ENCODE results near the gene MRPS23. TPM values are rescaled to one million over a fixed set of nuclear protein-coding genes. Genes with fewer than 3 reads are reported as not detected.

MRPS23 gene
- total RNA-seq, 1 experiment from 2014 or later, result 52.0 TPM

GRCh38 chr17:57870283-57870635, 20.4 kb upstream of the MRPS23 start:
- Histone ChIP-seq H3K36me3 (peaks cover 75% of the 10 kb centered on the region), H3K9me3 (peaks cover 4% of the 10 kb centered on the region; the same call in 1 of the 2 replicates), H3K27me3 (no peaks in the 10 kb centered on the region), H3K4me3 (no peak overlapping the region)
- DNase-seq, result no peak

DNA sequence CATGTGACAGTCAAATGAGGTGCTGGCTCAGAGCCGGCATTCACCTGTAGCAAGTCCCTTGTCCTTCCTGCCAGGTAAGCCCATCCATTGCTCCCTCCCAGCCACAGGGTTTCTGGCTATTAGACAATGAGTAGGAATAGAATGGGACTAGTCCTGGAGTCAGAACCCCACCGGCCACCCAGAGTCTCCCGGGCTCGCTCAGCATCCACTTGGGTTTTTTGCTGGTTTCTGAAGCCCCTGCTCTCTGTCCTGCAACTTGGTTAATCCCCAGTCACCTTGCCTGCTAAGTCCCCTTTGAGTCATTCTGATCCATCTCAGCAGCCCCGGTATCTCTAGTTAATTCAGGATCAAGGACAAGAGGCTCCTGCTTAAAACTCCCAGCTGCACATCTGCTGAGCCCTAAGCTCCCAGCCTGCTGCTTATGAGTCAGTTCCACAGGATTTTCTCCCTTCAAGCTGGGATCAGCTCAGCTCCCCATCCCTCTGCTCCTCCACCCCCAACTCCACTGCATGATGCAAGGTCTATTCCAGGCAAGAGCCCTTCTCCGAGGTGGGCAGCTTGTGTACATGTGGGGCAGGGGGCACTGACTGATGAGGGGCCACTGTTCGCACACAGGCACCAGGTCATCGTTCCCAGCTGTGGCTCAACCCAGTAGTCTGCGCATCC, 19.9 kb upstream of the MRPS23 start:
- peak; percentile 66 for DNase-seq
- Histone ChIP-seq H3K27me3 (no peaks in the 10 kb centered on the region), H3K36me3 (peaks cover 80% of the 10 kb centered on the region)

GRCh38 chr17:57868910-57869616, 19.2 kb upstream of the MRPS23 start:
- Histone ChIP-seq H3K4me3 (no peak overlapping the region), H3K27me3 (no peaks in the 10 kb centered on the region), H3K36me3 (peaks cover 80% of the 10 kb centered on the region), H3K9me3 (peaks cover 4% of the 10 kb centered on the region; the same call in 1 of the 2 replicates)
- DNase-seq, result no peak

More for the DNA sequence above, 19.9 kb upstream of the MRPS23 start:
- Histone ChIP-seq H3K9me3 (peaks cover 4% of the 10 kb centered on the region; the same call in 1 of the 2 replicates), H3K4me3 (no peak overlapping the region)

DNA sequence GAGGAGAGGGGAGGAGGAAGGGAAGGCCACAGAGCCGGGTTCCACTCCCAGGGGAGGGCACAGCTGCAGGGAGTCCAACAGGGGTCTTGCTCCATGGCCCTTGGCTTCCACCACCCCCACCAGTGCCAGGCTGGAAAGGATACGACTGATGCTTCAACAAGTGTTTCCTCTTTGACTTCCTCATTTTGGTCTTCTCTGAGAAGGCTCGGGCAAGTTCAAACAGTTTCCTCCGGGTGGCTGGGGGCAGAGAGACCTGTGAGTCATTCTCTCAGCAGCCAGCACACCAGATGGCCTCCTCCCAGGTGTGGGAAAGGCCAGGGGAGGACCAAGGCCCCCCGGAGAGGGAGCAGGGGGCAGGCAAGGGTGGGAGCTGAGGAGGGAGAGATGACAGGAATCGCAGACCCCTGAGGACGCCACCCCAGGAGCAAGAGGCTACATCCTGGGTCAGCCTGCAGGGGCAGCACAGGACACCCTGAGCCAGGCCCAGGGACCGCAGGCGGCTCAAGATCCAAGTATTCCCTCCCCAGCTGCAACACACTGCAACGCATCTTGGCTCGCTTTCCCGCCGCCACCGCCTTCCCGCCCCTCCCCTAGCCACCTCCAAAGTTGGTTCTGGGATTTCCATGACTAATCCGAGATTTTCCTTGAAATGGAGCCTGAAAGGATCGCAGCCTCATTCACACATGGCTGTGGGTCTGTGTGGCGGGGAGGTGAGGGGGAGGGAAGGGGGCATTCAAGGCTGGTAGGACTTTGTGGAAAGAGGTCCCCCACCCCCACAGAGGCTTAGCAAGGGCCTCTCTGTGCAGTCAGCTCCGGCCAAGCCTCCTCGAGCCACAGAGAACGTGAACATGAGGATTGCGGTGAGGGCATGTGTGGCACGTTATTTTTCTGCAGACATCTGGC, 18.4 kb upstream of the MRPS23 start:
- peaks cover 74% of the 10 kb centered on the region for H3K36me3 ChIP-seq
- H3K9me3 ChIP-seq, result peaks cover 4% of the 10 kb centered on the region; the same call in 1 of the 2 replicates
- H3K27me3 ChIP-seq, result no peaks in the 10 kb centered on the region
- peak; percentile 98 for DNase-seq
- H3K4me3 ChIP-seq, result no peak overlapping the region

DNA sequence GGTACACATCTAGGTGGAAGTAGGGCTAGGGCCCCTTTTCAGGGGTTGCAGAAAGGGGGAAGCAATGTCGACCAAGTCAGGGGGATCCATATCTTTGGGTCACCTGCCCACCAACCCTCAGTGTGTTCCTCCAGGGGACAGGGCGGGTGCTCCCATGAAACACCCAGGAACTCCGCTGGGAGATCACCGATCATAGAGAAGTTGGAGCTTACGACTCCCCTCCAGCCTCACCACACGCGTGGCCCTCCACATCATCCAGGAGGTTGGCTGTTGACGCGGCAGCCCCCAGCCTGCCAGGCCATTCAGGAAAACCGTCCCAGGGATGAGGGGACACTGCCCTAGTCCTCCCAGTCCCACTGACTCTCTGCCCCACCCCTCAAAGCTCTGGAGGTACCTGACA, 17.3 kb upstream of the MRPS23 start:
- H3K36me3 ChIP-seq, result peaks cover 67% of the 10 kb centered on the region
- DNase-seq, result no peak
- peaks cover 4% of the 10 kb centered on the region; the same call in 1 of the 2 replicates for H3K9me3 ChIP-seq
- H3K27me3 ChIP-seq, result no peaks in the 10 kb centered on the region
- H3K4me3 ChIP-seq, result no peak overlapping the region

DNA sequence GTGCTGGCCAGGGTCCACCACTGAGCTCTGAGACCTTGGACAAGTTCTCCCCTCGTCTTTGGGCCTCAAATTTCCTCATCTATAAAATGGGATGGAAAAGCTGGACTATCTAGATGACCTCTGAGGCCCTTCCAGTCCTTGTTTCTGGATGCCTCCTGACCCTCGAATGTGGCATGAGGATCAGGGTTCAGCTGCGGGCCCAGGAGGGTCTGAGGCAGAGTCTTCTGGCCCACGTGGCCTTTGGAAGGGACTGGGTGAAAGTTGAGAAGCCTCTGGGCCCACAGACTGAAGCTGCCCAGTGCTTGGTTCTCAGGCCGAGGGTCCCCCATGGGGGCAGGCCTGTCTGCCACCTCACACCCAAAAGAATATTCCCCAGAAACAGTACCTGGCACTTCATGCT, 16.9 kb upstream of the MRPS23 start:
- H3K36me3 ChIP-seq, result peaks cover 63% of the 10 kb centered on the region
- H3K27me3 ChIP-seq, result no peaks in the 10 kb centered on the region
- H3K4me3 ChIP-seq, result no peak overlapping the region
- peaks cover 4% of the 10 kb centered on the region; the same call in 1 of the 2 replicates for H3K9me3 ChIP-seq
- no peak for DNase-seq

DNA sequence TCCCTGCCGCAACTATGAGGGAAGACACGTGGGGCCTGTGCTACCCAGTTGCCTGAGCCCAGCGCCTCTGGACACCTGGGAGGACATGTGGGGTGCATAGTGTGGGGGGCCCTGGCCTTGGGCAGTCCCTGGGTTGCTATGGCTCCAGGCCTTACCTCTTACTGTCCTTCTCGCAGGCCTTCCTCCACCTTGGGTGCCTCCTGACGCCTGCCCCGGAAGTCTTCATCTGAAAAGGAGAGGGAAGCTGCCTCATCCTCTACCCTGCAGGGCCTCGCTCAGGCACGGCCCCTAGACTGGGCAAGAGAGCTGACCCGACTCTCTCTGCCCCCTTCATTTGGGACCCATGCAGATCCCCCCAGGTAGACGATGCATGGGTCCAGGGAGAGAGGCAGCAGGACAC, 16.5 kb upstream of the MRPS23 start:
- Histone ChIP-seq H3K4me3 (no peak overlapping the region), H3K27me3 (no peaks in the 10 kb centered on the region), H3K36me3 (peaks cover 59% of the 10 kb centered on the region), H3K9me3 (peaks cover 4% of the 10 kb centered on the region; the same call in 1 of the 2 replicates)
- no peak for DNase-seq

GRCh38 chr17:57864273-57864672, 14.4 kb upstream of the MRPS23 start:
- peaks cover 38% of the 10 kb centered on the region for H3K36me3 ChIP-seq
- H3K4me3 ChIP-seq, result no peak overlapping the region
- no peak for DNase-seq
- H3K27me3 ChIP-seq, result no peaks in the 10 kb centered on the region
- H3K9me3 ChIP-seq, result 0 out of 2 replicates have a peak, but pooled peaks cover under 1% of the 10 kb centered on the region

GRCh38 chr17:57862694-57863667, 13.1 kb upstream of the MRPS23 start:
- H3K4me3 ChIP-seq, result no peak overlapping the region
- no peaks in the 10 kb centered on the region for H3K27me3 ChIP-seq
- H3K36me3 ChIP-seq, result peaks cover 31% of the 10 kb centered on the region
- DNase-seq, result no peak
- H3K9me3 ChIP-seq, result no peaks in the 10 kb centered on the region

DNA sequence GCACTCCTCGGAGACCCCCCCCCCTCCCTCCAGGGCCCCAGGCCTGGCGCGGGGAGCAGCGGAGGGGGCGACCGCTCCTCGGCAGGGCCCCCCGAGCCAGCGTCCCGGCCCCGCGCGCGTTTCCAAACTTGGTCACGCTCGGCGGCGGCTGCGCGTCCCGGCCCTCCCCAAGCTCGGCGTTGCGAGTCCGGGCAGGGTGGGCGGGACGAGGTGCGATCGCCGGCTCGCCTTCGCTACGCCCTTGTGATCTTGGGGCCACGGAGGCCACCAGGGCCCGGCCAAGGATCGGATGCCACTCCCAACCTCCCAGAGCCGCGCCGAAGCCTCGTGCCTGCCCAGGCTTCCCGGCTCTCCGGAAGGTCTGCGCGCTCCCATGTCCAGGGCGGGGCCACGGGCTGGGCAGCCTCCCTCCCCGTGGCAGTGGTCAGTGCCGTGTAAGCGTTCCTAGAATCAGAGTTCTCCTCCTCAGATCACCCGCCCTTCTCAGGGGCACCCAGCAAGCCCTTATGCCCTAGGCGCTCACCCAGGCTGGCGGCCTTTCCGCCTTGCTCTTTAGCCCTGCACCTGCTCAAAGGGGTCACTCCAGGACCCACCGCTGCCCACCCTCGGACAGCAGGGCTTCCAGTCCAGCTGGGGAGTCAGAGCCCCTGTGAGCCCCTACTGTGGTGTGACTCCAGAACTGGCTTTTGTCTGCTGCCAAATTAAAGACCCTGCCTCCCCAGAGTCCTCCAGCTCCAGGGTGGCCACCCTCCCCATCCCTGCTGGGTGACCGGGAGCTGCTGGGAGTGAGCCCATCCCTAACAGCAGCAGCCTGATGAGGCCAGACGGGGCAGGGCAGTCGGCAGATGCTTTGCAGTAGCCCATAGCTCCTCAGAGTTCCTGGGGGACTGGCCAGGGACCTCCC, 12.2 kb upstream of the MRPS23 start:
- Histone ChIP-seq H3K27me3 (no peaks in the 10 kb centered on the region), H3K36me3 (peaks cover 25% of the 10 kb centered on the region), H3K4me3 (no peak overlapping the region), H3K9me3 (no peaks in the 10 kb centered on the region)
- no peak for DNase-seq

GRCh38 chr17:57861000-57861789, 11.4 kb upstream of the MRPS23 start:
- peak; percentile 71 for DNase-seq
- Histone ChIP-seq H3K36me3 (peaks cover 17% of the 10 kb centered on the region), H3K4me3 (no peak overlapping the region), H3K9me3 (no peaks in the 10 kb centered on the region), H3K27me3 (no peaks in the 10 kb centered on the region)

DNA sequence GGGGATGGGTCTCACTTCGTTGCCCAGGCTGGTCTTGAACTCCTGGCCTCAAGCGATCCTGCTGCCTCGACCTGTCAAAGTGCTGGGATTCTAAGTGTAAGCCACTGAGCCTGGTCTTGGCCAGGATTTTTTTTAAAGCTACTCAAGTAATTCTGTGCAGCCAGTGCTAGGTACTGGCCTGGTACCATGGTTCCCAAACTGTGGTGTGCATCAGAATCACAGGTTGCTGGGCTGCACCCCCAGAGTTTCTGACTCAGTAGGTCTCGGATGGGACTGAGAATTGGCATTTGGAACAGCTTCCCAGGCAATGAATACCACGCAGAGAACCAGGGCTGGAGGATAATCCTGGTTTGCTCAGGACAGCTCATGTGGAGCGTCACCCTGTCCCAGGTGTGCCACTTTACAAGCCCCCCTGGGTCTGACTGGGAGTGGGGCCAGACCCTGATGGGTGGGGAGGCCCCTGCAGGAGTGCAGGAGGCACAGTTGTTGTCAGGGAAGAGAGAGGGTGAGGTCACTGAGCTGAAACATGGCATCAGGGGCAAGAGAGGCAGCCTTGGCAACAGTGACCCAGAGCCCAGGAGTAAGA, 10.7 kb upstream of the MRPS23 start:
- Histone ChIP-seq H3K27me3 (no peaks in the 10 kb centered on the region), H3K36me3 (peaks cover 12% of the 10 kb centered on the region), H3K4me3 (no peak overlapping the region), H3K9me3 (no peaks in the 10 kb centered on the region)
- DNase-seq, result no peak

GRCh38 chr17:57859601-57860413, 10.0 kb upstream of the MRPS23 start:
- Histone ChIP-seq H3K36me3 (peaks cover 8% of the 10 kb centered on the region), H3K4me3 (no peak overlapping the region), H3K9me3 (no peaks in the 10 kb centered on the region), H3K27me3 (no peaks in the 10 kb centered on the region)
- no peak for DNase-seq

Data from MG63 (cell line).